CD4-positive, alpha-beta T cell treated with Interferon gamma for 1 hour (primary cell): Measurements from ENCODE around the gene NIFK.
A peak's percentile ranks its signal among the peaks of the same experiment; 100 is the strongest.
"Not testable (repeated sequence)": the region's sequence is repeated elsewhere in the genome, so short reads cannot be mapped to it uniquely, and the experiment has no call there.

Experiments
- DNase-seq: peaks from one replicate; pipeline ENCODE4 v3.0.0-alpha.2; 2020

NIFK gene

DNA sequence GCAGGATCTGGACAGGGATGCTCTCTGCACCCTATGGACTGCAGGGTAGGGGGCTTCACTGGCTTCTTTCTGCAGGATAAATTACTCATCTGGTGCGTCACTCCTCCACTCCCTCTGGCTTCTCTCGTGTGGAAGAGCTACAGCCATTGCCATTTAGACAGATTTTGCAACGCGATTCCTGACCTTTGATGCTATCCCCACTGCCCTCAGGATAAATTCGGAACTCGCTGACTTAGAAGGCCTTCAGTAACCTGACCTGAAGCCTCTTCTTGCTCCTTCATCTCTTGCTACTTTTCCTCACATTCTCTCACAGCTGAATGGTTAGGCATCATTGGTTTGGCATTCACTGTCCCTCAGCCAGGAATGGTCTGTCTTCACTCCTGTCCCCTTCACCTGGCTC lies 5.3 kb downstream of the NIFK start:
- no peak for DNase-seq

DNA sequence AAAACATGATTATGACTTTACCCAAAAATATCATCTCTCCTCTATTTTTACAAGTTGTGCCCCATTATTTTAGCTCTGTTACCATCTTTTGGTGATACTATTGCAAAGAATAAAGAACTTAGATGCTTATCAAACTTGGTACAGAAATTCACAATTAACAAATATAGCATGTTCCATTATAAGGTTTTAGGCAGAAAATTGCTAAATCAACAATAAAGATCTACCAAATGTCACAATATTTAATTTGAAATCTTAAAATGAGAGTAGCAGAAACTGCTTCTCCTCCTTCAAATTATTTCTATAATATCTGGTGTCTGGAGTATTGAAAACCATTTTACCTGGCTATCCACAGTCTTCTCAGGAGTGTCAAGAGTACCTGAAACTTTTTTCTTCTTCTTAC lies 8.7 kb downstream of the NIFK start:
- no peak for DNase-seq

- DNase-seq = no peak
Observed at GRCh38 chr2:121727332-121727731, 9.3 kb downstream of the NIFK start.

DNA sequence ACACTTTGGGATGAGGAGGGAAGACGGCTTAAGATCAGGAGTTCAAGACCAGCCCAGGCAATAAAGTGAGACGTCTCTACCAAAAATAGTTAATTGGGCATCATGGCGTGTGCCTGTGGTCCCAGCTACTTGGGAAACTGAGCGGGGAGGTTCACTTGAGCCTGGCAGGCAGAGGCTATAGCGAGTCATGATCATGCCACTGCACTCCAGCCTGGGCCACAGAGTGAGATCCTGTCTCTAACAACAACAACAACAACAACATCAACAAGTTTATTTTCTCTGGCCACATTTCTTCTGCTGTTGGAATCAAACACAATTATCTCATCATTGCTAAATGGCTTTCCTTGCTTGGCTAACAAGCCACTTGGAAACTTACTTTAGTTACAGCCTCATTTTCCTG lies 13.4 kb downstream of the NIFK start:
- DNase-seq = no peak

DNA sequence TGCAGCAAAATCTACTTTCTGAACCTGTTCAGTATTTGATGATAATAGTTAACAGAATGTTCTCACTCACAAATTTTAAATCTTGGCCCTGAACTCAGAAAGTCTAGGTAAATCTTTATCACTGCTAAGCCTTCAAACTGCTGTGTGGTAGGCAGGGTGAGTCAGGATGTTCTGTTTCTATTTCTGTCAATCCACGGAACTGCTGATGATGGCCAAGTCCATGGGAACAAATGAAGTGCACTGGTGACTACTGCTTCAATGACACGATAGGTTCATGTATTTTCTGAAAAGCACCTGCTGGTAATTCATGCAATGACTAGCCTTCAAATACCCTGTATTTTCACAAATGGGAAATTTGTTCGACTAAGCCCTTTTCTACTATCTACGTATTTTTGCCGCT lies 14.2 kb downstream of the NIFK start:
- no peak for DNase-seq

GRCh38 chr2:121721926-121722325 lies 14.7 kb downstream of the NIFK start:
- no peak for DNase-seq

DNA sequence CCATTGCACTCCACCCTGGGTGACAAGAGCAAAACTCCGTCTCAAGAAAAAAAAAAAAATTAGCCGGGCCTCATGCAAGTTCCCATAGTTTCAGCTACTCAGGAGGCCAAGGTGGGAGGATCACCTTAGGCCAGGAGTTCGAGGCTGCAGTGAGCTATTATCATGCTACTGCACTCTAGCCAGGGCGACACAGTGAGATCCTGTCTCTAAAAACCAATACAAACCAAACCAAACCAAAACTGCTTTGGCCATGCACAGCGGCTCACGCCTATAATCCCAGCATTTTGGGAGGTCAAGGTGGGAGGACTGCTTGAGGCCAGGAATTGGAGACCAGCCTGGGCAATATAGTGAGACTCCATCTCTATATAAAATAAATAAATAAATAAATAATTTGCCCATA lies 19.1 kb downstream of the NIFK start:
- DNase-seq = no peak

DNA sequence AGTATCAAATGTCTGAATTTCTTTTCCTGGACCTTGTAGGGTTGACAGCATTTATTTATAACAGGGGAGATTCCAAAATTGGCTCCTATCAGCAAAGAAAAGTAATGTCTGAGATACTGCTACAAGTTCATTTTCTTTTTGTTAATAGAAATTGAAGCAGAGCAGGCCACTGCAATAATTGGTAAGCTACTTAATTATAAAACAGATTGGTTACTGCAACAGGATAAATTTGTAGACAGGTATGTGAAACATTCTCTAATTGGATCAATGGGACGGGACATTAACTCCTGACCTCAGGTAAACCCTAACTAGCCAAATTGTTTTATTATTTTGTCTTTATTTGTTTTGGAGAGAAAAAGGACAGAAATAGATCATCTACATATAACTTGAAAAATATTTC lies 20.5 kb downstream of the NIFK start:
- DNase-seq = no peak

DNA sequence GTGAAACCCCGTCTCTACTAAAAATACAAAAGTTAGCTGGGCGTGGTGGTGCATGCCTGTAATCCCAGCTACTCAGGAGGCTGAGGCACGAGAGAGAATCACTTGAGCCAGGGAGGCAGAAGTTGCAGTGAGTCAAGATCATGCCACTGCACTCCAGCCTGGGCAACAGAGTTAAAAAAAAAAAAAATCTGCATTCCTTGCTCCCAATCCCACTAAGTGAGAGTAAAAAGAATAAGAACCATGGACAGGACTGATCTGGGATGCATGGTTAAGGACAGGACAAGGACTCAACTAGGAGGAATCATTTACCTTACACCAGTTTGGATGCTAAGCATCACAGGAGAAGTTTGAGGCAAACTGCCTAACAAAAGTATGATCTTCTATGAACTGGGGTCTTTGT lies 25.2 kb downstream of the NIFK start:
- not testable (repeated sequence) for DNase-seq

GRCh38 chr2:121710470-121711170 lies 26.1 kb downstream of the NIFK start:
- no peak for DNase-seq

DNA sequence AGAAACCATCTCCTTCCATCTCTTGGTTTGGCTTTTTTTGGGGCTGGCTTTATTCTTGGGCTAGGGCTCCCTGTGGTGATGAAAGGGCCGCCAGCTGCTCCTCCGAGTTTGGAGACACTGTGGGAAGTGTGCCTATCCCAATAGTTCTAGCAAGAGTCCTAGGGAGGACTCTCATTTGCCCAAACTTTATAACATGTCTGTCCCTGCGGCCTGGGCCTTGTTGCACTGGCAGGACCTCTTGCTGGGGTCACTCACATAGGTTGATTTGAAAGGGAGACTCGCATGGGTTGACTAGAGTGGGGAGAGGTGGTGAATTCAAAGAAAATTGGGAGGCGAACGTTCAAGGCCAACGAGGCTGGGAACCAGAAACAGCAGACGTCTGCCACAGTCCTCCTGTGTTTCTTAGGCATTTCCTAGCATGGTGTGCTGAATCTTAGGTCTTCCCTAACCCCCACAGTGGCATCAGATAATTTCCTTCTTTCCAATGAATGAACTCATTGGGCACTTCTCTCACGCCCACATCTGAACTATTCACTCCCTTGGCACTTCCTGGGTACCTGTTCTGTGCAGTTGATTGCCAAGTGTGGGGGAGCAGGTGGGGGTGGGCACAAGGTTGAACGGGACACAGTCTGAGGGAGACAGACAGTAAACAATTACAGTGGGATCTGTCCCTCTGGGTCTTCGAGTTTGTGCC lies 26.8 kb downstream of the NIFK start:
- DNase-seq = no peak

- no peak for DNase-seq
Observed at GRCh38 chr2:121707920-121708361, 28.7 kb downstream of the NIFK start.

DNA sequence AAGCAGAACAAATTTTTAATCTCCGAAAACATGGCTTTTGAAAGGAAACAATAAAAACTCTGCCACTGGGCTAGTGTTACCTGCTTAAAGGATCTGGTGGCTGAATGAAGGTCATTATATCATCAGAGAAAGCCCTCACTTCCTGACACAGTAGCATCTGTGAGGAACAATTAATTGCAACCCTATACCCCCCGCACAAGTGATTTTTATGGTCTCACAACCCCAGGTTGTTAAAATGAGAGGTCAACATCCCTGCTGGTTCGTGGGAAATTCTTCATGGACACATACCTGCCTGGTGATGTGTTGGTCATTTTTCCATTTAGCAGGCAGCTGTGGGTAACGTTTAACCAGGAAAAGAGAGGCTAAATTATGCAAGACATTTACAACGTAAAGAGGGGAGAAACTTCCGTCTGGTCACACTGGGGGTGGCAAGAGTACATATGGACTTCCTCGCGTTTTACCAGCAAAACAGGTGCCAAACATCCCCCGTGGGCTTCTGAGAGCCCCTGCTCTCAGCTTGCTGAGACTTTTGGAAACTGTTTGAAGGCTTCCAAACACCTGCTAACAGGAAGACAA lies 29.2 kb downstream of the NIFK start:
- DNase-seq = no peak

- no peak for DNase-seq
Observed at GRCh38 chr2:121705958-121706357, 30.7 kb downstream of the NIFK start.

DNA sequence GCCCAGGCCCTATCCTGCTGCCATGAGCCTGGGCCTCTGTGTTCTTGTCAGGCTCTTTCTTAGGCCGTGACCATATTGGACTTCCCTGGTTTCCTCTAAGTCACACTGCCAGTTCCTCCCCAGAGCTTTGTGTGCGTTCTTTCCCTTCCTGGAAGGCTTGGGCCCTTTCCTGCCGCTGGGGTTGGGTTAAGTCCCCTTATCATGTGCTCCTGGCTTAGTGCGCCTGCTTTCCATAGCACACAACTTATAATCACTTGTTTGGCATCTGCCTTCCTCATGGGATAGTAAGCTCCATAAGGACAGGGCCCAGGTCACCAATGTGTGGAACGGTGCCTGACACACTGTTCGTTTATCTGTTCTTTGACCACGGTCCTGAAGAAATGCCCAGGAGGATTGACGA lies 31.3 kb downstream of the NIFK start:
- DNase-seq = no peak

GRCh38 chr2:121701761-121702160 lies 34.9 kb downstream of the NIFK start:
- DNase-seq = not testable (repeated sequence)

DNA sequence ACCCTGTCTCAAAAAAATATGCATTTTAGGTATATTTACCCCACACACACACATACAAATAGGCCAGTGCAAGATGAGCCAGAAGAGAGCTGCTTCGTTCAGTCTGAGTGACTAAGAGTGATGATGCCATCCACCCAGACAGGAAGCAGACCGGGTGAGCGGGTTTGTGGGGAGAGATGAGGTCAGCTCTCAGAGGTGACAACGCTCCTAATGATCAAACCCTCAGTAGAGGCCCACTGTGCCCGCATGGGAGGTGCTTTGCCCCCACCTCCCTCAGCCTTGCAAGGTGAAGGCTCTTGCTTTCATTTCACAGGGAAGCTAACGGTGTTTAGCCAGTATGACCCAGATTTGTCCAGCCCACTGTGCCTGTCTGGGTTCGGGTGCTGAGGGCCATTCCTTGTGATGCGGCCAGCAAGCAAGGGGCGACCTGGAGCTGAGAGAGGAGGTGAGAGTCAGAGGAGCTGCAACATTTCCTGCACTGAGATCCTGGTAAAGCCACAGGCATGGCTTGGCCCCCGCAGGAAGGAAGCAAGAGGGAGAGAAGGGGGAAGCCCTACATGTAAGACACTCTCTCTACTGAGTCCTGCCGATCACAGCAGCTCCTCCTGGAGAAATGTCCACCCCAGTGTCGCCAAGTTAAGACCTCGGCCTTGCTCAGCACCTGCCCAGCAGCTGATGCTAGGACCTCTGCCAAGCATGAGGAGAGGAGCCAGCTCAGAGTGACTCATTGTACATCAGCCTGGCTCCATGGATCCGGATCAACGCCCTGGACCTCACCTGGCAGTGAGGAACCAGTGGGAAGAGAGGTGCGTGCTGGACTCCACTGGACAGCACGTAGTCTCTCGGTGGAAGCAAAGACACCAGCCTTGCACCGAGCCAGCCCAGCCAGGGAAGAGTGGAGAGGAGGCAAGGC lies 37.0 kb downstream of the NIFK start:
- peak; percentile 84 for DNase-seq

- DNase-seq = no peak
Observed at GRCh38 chr2:121698318-121698930, 38.3 kb downstream of the NIFK start.

GRCh38 chr2:121697108-121697631 lies 39.5 kb downstream of the NIFK start:
- no peak for DNase-seq

GRCh38 chr2:121696410-121696930 lies 40.2 kb downstream of the NIFK start:
- DNase-seq = no peak

DNA sequence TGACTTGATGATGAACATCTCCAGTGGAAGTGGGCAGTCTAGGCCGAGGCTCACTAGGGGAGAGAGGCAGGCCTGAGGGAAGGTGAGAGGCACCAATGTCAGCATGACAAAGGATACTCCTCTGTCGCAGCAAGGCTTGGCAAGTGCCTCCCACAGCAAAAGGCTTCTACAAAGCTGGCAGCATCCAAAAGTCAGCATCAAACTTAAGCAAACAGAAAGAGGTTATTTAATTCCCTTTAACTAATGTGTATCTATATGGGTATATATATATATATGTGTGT lies 41.6 kb downstream of the NIFK start:
- DNase-seq = no peak

DNA sequence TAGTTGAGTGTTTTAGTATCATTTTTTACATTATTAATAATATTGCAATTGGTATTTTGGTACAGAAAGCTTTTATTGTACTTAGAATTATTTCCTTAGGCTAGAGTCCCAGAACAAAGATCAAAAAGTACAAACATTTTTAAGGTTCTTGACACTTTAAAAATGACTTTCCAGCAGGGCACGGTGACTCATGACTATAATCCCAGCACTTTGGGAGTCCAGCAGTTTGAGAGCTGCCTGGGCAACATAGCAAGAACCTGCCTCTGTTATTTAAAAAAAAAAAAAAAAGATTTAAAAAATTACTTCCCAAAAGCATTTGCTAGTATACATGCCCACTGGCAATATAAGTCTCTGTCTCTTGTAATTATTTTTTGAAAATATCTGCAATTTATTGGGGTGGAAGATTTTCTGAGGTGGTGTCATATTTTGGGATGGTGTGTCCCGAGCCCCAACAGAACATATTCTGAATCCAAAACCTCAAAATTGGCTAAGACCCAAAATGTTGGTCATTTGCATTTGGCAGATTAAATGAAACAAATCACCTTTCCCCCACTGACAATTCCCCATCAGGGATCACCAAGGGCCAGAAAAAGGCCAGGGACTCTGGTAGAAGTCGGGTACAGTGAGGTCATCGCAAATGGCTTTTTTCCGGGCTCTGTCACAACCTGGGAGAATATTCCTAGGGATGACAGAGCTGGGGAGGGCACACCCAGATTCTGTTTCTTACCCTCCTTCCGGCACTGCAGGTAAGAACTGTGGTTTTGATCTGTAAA lies 42.1 kb downstream of the NIFK start:
- DNase-seq = no peak
